Measurements from ENCODE around the gene GASK1A. TPM values are rescaled to one million over a fixed set of nuclear protein-coding genes. Genes with fewer than 3 reads are reported as not detected.

Gene GASK1A
- total RNA-seq, 1 experiment from 2014 or later: 1.4 TPM

GRCh38 chr3:43097400-43098080 is 118.4 kb downstream of the GASK1A start:
- no peak for DNase-seq (ENCODE audit: low spot score)
- H3K4me1 ChIP-seq (ENCODE audit: insufficient read depth, low read length, poor library complexity, severe bottlenecking): no peaks in the 10 kb centered on the region
- no peaks in the 10 kb centered on the region for H3K9me3 ChIP-seq (ENCODE audit: low read depth, low read length, poor library complexity, severe bottlenecking)
- TF ChIP-seq CTCF (conservative IDR thresholded peaks at IDR 0.05; ENCODE audit: low read depth, low read length) (no peak), EZH2 (IDR thresholded peaks at IDR 0.05; ENCODE audit: borderline replicate concordance, low read depth, low read length, poor library complexity, severe bottlenecking) (no peak)
- H3K27ac ChIP-seq (ENCODE audit: low read depth, low read length, poor library complexity, severe bottlenecking): no peak overlapping the region
- no peaks in the 10 kb centered on the region for H3K36me3 ChIP-seq (ENCODE audit: insufficient read depth, low read length, poor library complexity, severe bottlenecking)
- no TSS peak for BruUV-seq (replicated peaks)
- CTCF ChIA-PET: no interaction called here
- intact Hi-C loops (cut with micrococcal nuclease; ENCODE audit: unreplicated experiment): no loop called here
- H3K27me3 ChIP-seq (replicated peaks; ENCODE audit: insufficient read depth, low read depth, low read length, poor library complexity): no peaks in the 10 kb centered on the region
- no peak overlapping the region for H3K4me3 ChIP-seq (ENCODE audit: low read depth, low read length, poor library complexity, severe bottlenecking)
- POLR2A ChIA-PET (ENCODE audit: low non-redundant PET): no interaction called here

- TF ChIP-seq CTCF (conservative IDR thresholded peaks at IDR 0.05; ENCODE audit: low read depth, low read length) (no peak), EZH2 (IDR thresholded peaks at IDR 0.05; ENCODE audit: borderline replicate concordance, low read depth, low read length, poor library complexity, severe bottlenecking) (no peak)
These were observed 119.7 kb downstream of the GASK1A start for GRCh38 chr3:43098761-43099160.

GRCh38 chr3:43102773-43103480 is 123.8 kb downstream of the GASK1A start:
- no peaks in the 10 kb centered on the region for H3K9me3 ChIP-seq (ENCODE audit: low read depth, low read length, poor library complexity, severe bottlenecking)
- intact Hi-C loops (cut with micrococcal nuclease; ENCODE audit: unreplicated experiment): no loop called here
- H3K36me3 ChIP-seq (ENCODE audit: insufficient read depth, low read length, poor library complexity, severe bottlenecking): no peaks in the 10 kb centered on the region
- POLR2A ChIA-PET (ENCODE audit: low non-redundant PET): no interaction called here
- no peak for DNase-seq (ENCODE audit: low spot score)
- no peaks in the 10 kb centered on the region for H3K4me1 ChIP-seq (ENCODE audit: insufficient read depth, low read length, poor library complexity, severe bottlenecking)
- TF ChIP-seq CTCF (conservative IDR thresholded peaks at IDR 0.05; ENCODE audit: low read depth, low read length) (no peak), EZH2 (IDR thresholded peaks at IDR 0.05; ENCODE audit: borderline replicate concordance, low read depth, low read length, poor library complexity, severe bottlenecking) (no peak)
- BruUV-seq (replicated peaks): no TSS peak
- no peak overlapping the region for H3K27ac ChIP-seq (ENCODE audit: low read depth, low read length, poor library complexity, severe bottlenecking)
- CTCF ChIA-PET: no interaction called here
- H3K4me3 ChIP-seq (ENCODE audit: low read depth, low read length, poor library complexity, severe bottlenecking): no peak overlapping the region
- no peaks in the 10 kb centered on the region for H3K27me3 ChIP-seq (replicated peaks; ENCODE audit: insufficient read depth, low read depth, low read length, poor library complexity)

More at GRCh38 chr3:43098761-43099160, 119.7 kb downstream of the GASK1A start:
- Histone ChIP-seq H3K27ac (ENCODE audit: low read depth, low read length, poor library complexity, severe bottlenecking) (no peak overlapping the region), H3K4me1 (ENCODE audit: insufficient read depth, low read length, poor library complexity, severe bottlenecking) (no peaks in the 10 kb centered on the region), H3K36me3 (ENCODE audit: insufficient read depth, low read length, poor library complexity, severe bottlenecking) (no peaks in the 10 kb centered on the region), H3K4me3 (ENCODE audit: low read depth, low read length, poor library complexity, severe bottlenecking) (no peak overlapping the region), H3K27me3 (replicated peaks; ENCODE audit: insufficient read depth, low read depth, low read length, poor library complexity) (no peaks in the 10 kb centered on the region), H3K9me3 (ENCODE audit: low read depth, low read length, poor library complexity, severe bottlenecking) (no peaks in the 10 kb centered on the region)
- ChIA-PET POLR2A (ENCODE audit: low non-redundant PET) (no interaction called here), CTCF (no interaction called here)
- no peak for DNase-seq (ENCODE audit: low spot score)
- BruUV-seq (replicated peaks): no TSS peak
- intact Hi-C loops (cut with micrococcal nuclease; ENCODE audit: unreplicated experiment): no loop called here

Measured in A673 (cell line).